GM19240 (cell line): Measurements from ENCODE around the gene CCT6A.
"Not testable (repeated sequence)": the region's sequence is repeated elsewhere in the genome, so short reads cannot be mapped to it uniquely, and the experiment has no call there.

Experiments used
- DNase-seq: peaks from one replicate; pipeline ENCODE4 v3.0.0; 2011; ENCODE audit warnings: low spot score; ENCODE audit not compliant: insufficient read length

Gene CCT6A

GRCh38 chr7:56053379-56053778, 1.8 kb downstream of the CCT6A start:
- DNase-seq: no peak

DNA sequence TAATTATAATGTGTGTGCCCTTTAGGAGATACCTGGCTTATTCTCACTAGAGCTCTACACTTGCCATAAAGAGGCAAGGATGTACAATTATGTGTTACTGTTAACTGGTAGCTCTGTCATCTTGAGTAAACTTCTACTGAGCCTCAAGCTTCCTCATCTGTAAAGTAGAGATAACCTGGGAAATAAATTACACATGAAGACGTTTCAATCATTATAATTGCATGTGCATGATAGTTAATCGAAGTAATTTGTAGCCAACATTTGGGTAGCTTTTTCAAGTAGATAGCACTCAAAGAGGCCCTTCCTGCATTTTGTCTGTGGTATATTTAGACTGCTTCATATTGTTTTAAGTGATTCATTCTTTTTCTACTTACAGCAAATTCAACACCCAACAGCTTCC, 2.4 kb downstream of the CCT6A start:
- DNase-seq: no peak

- no peak for DNase-seq
Observed at GRCh38 chr7:56062382-56062781, 10.8 kb downstream of the CCT6A start.

GRCh38 chr7:56063500-56063881, 11.9 kb downstream of the CCT6A start:
- no peak for DNase-seq

DNA sequence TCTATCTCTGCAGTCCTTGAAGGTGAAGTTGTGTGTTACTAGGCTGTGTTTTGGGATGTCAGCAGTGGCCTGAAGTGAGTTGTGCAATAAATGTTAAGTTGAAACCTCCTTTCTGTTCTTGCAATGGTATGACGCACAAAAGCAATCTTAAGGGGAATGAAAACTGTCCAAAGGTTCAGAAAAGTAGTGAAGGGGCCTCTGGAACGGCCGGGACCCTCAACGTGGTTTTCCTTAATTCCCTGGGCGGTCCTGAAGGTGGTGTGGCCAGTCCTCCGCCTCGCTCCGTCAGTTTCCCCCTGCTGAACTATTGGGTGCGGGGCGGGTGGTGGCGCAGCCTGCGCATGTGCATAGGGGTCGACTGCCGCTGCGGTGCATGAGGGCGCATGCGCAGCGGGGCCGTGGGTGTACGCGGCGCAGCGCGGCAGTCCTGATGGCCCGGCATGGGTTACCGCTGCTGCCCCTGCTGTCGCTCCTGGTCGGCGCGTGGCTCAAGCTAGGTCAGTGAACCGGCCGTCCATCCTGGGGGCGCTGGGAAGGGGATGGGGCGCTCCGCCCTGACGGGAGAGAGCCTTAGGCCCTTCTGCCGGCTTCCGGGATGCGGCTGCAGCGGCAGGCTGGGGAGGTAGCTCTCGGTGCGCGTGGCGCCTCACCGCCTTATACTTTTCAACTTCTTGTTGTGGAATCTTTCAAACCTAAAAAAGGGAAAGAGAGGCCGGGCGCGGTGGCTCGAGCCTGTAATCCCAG, 12.5 kb downstream of the CCT6A start, which contains the start of gene SUMF2:
TSS of gene SUMF2 (plus strand) at position 405 of the 744 bp plus-strand sequence. CDS start at position 431, 26 bp downstream.
- peak; percentile 93 for DNase-seq

- not testable (repeated sequence) for DNase-seq
Observed at GRCh38 chr7:56066376-56066775, 14.8 kb downstream of the CCT6A start.

DNA sequence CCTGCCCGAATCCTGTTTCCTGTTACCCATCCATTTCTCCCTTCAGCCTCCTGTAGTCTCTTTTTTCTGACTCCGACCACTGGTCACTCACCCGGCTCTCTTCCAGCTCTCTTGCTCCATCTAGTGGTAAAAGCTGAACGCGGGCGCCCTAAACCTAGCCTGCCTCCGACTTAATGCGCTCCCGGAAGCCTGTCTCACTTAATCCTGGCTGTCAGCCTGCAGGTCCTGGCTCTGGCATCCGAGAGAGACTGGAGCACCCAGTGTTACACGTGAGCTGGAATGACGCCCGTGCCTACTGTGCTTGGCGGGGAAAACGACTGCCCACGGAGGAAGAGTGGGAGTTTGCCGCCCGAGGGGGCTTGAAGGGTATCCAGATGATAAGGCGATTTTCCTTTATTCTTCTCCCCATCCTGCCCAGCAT, 22.8 kb downstream of the CCT6A start:
- DNase-seq: peak; percentile 34

- no peak for DNase-seq
Observed at GRCh38 chr7:56077681-56078080, 26.1 kb downstream of the CCT6A start.

- no peak for DNase-seq
Observed at GRCh38 chr7:56078196-56078595, 26.6 kb downstream of the CCT6A start.

- DNase-seq: no peak
Observed at GRCh38 chr7:56079450-56080185, 28.1 kb downstream of the CCT6A start.

- not testable (repeated sequence) for DNase-seq
Observed at GRCh38 chr7:56080726-56081435, 29.3 kb downstream of the CCT6A start.

- DNase-seq: no peak
Observed at GRCh38 chr7:56081626-56082340, 30.2 kb downstream of the CCT6A start.

DNA sequence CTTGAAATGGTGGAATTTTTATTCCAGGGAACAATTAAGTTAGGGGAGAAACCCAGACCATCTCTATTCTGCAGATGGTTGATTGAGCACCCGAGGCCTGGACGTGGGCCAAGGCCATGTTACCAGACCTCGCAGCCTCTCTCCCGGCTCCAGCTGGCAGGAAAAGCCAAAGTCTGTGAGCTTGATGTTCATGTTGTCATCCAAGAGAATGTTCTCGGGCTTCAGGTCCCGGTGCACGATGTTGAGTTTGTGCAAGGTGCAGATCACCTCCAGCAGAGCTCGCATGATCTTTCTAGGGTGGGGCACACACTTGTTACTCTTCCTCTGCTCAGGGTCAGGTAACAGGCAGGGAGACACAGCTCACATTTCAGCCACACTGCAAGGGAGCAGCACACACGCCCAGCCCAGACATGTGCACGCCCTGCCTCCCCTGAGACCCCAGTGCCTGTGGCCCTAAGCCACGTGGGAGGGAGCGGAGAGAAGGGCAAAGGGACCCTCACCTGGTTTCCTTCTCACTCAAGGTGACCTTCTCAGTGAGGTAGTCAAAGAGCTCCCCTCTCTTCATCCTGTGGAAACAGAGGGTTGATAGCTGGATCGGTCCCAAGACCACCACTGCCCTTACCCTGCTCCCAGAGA, 31.7 kb downstream of the CCT6A start:
- no peak for DNase-seq

DNA sequence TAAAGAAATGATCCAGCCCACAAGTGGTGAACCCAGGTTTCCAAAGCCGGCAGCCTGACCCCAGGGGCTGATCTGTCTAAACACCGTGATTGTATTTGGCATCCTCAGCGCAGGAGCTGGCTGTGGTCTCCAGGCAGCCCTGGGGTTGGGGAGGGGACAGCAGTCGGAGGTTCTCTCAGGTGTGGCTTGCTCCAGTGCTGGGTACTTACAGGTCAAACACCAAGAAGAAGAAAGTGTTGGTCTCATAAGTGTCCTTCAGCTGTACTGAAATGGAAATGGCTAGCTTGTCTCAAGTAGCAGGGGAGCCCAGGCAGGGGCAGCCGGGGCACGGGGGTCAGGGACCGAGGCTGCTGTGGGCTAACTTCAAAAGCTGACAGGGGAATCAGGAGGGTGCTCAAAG, 35.2 kb downstream of the CCT6A start:
- DNase-seq: no peak

- no peak for DNase-seq
Observed at GRCh38 chr7:56087445-56087844, 35.9 kb downstream of the CCT6A start.

- no peak for DNase-seq
Observed at GRCh38 chr7:56091591-56091990, 40.0 kb downstream of the CCT6A start.

- DNase-seq: not testable (repeated sequence)
Observed at GRCh38 chr7:56092388-56092787, 40.8 kb downstream of the CCT6A start.

- DNase-seq: no peak
Observed at GRCh38 chr7:56092789-56093531, 41.4 kb downstream of the CCT6A start, which contains the start of gene PHKG1. Gene PHKG1, minus strand, starts transcription at chr7:56092952. Its CDS starts 4,011 bp downstream, at chr7:56088941.

GRCh38 chr7:56097700-56098099, 46.1 kb downstream of the CCT6A start:
- no peak for DNase-seq
